B cell (primary cell): ENCODE results near the gene KCNK7.

Experiments used
- EZH2 ChIP-seq: IDR thresholded peaks from 2 replicates; pipeline ENCODE4 v1.6.1; 2012; ENCODE audit warnings: borderline replicate concordance, low read depth, mild to moderate bottlenecking, moderate library complexity, low read length; ENCODE audit not compliant: insufficient read depth, poor library complexity, severe bottlenecking
- TF ChIP-seq, protein P1 (sequence below): fragments of 200-600 bp; IDR thresholded peaks from one replicate; pipeline ENCODE4 v1.8.0; 2022; ENCODE audit warnings: antibody characterized with exemption, mild to moderate bottlenecking

DNA sequence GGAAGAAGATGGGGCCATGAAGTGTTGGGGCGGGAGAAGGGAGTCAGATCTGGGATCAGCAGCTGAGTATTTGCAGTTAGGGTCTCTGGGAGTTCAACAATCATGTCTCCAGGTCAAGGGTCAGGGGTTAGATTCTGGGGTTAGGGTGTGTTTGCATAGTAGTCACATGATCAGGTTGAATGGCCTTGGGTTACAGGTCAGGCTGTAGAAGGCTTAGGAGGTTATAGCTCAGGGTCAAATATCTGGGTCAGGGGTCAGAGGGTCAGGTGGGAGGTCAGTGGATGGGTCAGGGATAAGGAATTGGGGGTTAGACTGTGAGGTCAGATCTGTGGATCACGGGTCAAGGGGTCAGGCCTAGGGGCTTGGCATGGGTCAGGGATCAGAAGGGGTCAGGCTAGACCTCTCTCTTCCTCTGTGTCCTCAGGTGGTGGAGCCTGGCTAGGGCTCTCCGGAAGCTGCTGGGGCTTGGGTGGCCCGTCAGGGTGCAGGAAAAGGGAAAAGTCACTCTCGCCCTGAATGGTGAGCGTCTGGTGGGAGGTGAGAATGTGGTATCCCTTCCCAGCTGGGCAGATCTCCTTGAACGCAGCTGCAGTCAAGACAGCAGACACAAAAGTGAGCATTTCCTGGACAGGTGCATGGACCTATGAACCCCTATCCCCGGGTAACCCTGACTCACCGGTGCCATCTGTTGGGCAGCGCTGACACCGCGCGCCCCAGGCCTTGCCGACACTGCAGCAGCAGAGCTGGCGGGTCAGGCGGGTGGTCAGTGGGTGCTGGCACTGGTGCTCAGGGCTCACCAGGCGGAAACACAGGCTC, 43.8 kb downstream of the KCNK7 start:
- TF ChIP-seq, protein P1, sequence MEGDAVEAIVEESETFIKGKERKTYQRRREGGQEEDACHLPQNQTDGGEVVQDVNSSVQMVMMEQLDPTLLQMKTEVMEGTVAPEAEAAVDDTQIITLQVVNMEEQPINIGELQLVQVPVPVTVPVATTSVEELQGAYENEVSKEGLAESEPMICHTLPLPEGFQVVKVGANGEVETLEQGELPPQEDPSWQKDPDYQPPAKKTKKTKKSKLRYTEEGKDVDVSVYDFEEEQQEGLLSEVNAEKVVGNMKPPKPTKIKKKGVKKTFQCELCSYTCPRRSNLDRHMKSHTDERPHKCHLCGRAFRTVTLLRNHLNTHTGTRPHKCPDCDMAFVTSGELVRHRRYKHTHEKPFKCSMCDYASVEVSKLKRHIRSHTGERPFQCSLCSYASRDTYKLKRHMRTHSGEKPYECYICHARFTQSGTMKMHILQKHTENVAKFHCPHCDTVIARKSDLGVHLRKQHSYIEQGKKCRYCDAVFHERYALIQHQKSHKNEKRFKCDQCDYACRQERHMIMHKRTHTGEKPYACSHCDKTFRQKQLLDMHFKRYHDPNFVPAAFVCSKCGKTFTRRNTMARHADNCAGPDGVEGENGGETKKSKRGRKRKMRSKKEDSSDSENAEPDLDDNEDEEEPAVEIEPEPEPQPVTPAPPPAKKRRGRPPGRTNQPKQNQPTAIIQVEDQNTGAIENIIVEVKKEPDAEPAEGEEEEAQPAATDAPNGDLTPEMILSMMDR = peak; percentile 76
- no peak for TF ChIP-seq EZH2
